Kidney epithelial cell (primary cell): ENCODE results near the gene PHF2. TPM values are rescaled to one million over a fixed set of nuclear protein-coding genes. Genes with fewer than 3 reads are reported as not detected.

Experiments
- DNase-seq: peaks from one replicate; pipeline ENCODE4 v3.0.0-alpha.2; 2010; ENCODE audit warnings: low read depth
- H3K27me3 ChIP-seq: 2 replicates; pipeline ENCODE4 v1.6.0; 2011; ENCODE audit warnings: low read length; ENCODE audit not compliant: control insufficient read depth, insufficient read depth
- H3K36me3 ChIP-seq: 2 replicates; pipeline ENCODE4 v1.5.1; 2011; ENCODE audit warnings: low read length; ENCODE audit not compliant: control insufficient read depth, insufficient read depth
- H3K4me3 ChIP-seq: 2 replicates; pipeline ENCODE4 v1.5.1; 2011; ENCODE audit warnings: low read depth, mild to moderate bottlenecking, control low read depth, low read length
- CTCF ChIP-seq: IDR thresholded peaks from 2 replicates; pipeline ENCODE4 v1.5.1; 2011; ENCODE audit warnings: mild to moderate bottlenecking, moderate library complexity, low read length, control low read depth, inconsistent platforms; ENCODE audit not compliant: insufficient read depth, poor library complexity, severe bottlenecking
- total RNA-seq: library from RNA; depleted of rRNA; stranded (reverse); fragments of >200 nt; gene quantifications from 2 replicates; pipeline ENCODE4 v1.2.3, GENCODE V29; 2015

The PHF2 gene
- total RNA-seq, 1 donor from 2014 or later: 20.4 TPM

GRCh38 chr9:93612796-93613154 lies 36.4 kb downstream of the PHF2 start:
- DNase-seq: no peak
- Histone ChIP-seq H3K36me3 (no peaks in the 10 kb centered on the region), H3K4me3 (no peak overlapping the region), H3K27me3 (no peaks in the 10 kb centered on the region)
- no peak for TF ChIP-seq CTCF

- no peak for DNase-seq
- no peak overlapping the region for H3K4me3 ChIP-seq
- no peak for TF ChIP-seq CTCF
- no peaks in the 10 kb centered on the region for H3K36me3 ChIP-seq
- no peaks in the 10 kb centered on the region for H3K27me3 ChIP-seq
Observed at GRCh38 chr9:93613174-93613573, 36.8 kb downstream of the PHF2 start.

DNA sequence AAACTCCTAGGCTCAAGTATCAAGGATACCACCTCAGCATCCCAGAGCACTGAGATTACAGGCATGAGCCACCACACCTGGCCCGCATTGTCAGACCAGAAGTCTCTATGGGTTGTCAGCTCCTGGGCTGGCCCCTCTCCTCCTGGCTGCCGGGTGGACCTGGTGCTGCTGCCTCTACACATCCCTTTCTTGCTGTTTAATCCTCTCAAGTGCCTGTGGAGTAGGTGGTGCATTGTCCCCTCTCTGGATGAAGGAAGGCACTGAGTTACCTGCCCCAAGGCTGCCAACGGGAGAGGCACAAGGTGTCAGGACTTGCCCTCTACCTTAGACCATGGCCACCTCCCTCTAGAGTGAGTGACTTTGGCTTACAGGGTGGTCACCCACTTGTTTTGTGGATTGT lies 37.4 kb downstream of the PHF2 start:
- TF ChIP-seq CTCF: no peak
- Histone ChIP-seq H3K4me3 (no peak overlapping the region), H3K27me3 (no peaks in the 10 kb centered on the region), H3K36me3 (no peaks in the 10 kb centered on the region)
- no peak for DNase-seq

- no peak for TF ChIP-seq CTCF
- Histone ChIP-seq H3K36me3 (no peaks in the 10 kb centered on the region), H3K27me3 (no peaks in the 10 kb centered on the region), H3K4me3 (no peak overlapping the region)
- no peak for DNase-seq
Observed at GRCh38 chr9:93614830-93615468, 38.6 kb downstream of the PHF2 start.

- H3K4me3 ChIP-seq: no peak overlapping the region
- no peaks in the 10 kb centered on the region for H3K27me3 ChIP-seq
- no peak for TF ChIP-seq CTCF
- no peak for DNase-seq
- H3K36me3 ChIP-seq: no peaks in the 10 kb centered on the region
Observed at GRCh38 chr9:93616044-93616443, 39.7 kb downstream of the PHF2 start.

GRCh38 chr9:93617273-93617672 lies 40.9 kb downstream of the PHF2 start:
- Histone ChIP-seq H3K27me3 (no peaks in the 10 kb centered on the region), H3K4me3 (no peak overlapping the region), H3K36me3 (no peaks in the 10 kb centered on the region)
- DNase-seq: no peak
- TF ChIP-seq CTCF: no peak
